GM06990 (cell line): ENCODE data around the gene PPP2R2C.

Experiments
- DNase-seq: peaks from one replicate; pipeline ENCODE4 v3.0.0-alpha.2; 2011; ENCODE audit not compliant: insufficient read length; ENCODE audit errors: extremely low read depth
- H3K27me3 ChIP-seq: replicated peaks from 2 replicates; pipeline ENCODE4 v1.6.0; 2011; ENCODE audit warnings: low read length; ENCODE audit not compliant: control insufficient read depth, insufficient read depth
- H3K36me3 ChIP-seq: 2 replicates; pipeline ENCODE4 v1.5.1; 2011; ENCODE audit warnings: low read length; ENCODE audit not compliant: control insufficient read depth, insufficient read depth
- H3K4me3 ChIP-seq: replicated peaks from 2 replicates; pipeline ENCODE4 v1.5.1; 2011; ENCODE audit warnings: low read depth, mild to moderate bottlenecking, control low read depth, low read length
- TF ChIP-seq, protein P1 (sequence below): IDR thresholded peaks from 2 replicates; pipeline ENCODE4 v1.5.1; 2011; ENCODE audit warnings: low read length, control low read depth, mild to moderate bottlenecking, inconsistent platforms; ENCODE audit not compliant: insufficient read depth, poor library complexity, severe bottlenecking

The PPP2R2C gene

DNA sequence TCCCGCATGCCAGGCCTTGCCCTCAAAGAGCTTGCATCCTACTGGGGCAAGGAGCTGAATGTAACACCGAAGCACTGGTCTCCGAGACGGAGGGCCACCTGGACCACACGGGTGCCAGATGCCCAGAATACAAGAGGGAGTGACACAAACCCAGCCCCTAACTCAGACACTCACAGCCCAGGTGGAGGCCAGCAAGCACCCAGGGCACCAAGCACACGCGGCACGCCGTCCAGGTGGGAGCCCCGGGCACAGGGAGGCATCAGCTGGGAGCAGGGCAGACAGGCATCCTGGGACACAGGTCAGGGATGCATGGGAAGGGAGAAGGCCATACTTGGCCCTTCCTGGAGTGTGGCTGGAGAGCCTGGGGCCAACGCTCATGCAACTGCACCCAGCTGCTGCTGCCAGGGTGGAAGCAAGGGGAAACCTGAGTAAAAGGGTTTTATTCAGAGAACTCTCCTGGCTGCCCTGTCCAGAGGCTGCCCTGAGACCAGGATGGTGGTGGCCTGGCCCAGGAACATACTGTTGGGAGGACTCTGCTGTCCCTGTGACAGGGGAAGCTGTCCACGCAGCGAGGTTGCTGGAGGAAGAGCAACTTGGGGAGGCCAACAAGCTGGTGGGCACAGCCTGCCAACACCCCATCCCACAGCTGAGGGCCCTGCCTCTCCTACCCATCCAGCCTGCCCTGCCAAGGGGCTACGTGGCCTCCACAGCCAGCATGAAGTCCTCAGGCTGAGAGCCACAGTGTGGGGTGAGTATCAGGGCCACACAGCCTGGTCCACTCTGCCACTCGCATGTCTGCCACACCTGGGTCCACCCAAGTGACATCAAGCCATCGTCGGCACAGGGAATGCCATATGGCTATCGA is 22.2 kb upstream of the PPP2R2C start:
- no peak overlapping the region for H3K4me3 ChIP-seq
- no peak for DNase-seq
- no peaks in the 10 kb centered on the region for H3K36me3 ChIP-seq
- H3K27me3 ChIP-seq: no peaks in the 10 kb centered on the region
- TF ChIP-seq, protein P1, sequence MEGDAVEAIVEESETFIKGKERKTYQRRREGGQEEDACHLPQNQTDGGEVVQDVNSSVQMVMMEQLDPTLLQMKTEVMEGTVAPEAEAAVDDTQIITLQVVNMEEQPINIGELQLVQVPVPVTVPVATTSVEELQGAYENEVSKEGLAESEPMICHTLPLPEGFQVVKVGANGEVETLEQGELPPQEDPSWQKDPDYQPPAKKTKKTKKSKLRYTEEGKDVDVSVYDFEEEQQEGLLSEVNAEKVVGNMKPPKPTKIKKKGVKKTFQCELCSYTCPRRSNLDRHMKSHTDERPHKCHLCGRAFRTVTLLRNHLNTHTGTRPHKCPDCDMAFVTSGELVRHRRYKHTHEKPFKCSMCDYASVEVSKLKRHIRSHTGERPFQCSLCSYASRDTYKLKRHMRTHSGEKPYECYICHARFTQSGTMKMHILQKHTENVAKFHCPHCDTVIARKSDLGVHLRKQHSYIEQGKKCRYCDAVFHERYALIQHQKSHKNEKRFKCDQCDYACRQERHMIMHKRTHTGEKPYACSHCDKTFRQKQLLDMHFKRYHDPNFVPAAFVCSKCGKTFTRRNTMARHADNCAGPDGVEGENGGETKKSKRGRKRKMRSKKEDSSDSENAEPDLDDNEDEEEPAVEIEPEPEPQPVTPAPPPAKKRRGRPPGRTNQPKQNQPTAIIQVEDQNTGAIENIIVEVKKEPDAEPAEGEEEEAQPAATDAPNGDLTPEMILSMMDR: no peak

DNA sequence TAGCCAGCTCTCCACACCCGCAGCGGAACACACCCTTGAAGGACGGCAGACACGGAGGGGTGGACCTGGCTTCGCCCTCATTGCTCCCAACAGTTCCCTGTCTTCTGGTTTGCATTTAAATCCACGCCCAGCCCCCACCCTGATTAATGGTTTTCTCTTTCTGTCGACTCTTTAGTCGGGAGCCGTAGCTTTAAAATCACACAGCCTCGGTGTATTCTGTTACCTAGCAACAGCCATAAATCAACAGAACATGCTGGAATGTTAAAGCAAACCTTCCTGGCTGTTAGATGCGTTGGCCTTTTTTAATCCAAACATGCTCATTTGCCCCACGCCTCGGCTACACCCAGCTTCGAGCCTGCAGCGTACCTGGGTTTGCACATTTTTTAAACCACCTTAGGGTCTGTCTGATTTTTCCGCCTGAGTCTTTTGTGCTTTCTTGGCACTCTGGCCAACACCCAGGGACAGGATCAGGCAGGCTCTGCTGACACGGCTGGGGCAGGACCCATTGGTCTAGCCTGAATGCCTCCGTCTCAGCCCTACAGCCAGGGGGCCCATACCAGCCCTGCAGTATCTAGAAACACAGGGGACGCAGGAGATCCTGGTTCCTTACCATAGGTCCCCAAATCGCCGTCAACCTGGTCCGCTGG is 21.4 kb upstream of the PPP2R2C start:
- no peak for DNase-seq
- no peak overlapping the region for H3K4me3 ChIP-seq
- TF ChIP-seq, protein P1: no peak
- no peaks in the 10 kb centered on the region for H3K36me3 ChIP-seq
- peaks cover under 1% of the 10 kb centered on the region; the same call in 1 of the 2 replicates for H3K27me3 ChIP-seq

DNA sequence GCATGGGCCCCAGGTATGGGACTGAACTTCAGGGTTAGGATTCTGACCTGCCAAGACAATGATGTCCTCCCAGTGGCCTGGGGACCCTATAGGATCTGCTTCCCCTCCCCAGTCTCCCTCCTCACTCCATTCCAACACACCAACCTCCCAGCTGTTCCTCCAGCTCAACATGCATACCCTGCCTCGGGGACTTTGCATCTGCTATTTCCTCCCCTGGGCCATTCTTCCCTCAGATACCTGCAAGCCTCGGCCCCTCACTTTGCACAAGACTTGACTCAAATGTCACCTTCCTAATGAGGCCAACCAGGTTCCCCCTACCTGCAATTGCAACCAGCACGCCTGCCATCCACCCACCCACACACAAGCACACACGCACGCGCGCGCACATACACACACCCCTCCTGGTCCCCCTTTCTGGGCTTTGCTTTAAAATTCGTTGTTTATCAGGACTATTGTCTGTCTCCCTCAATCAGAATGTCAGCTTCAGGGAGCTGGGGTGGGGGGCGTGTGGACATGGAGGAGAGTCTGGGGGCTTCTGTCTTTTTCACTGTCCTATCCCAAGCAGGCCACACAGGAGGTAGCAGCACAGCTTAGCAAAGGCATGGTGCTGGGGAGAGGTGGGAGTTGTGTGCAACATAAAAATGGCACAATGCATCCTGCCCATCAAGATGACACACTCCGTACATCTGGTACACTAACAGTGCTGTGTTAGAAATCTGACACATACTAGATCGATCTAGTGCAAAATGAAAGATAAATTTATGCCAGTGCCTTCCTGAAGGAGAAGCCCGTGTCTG is 20.6 kb upstream of the PPP2R2C start:
- no peak for DNase-seq
- TF ChIP-seq, protein P1: no peak
- Histone ChIP-seq H3K4me3 (no peak overlapping the region), H3K36me3 (no peaks in the 10 kb centered on the region), H3K27me3 (peaks cover 2% of the 10 kb centered on the region; the same call in 1 of the 2 replicates)

DNA sequence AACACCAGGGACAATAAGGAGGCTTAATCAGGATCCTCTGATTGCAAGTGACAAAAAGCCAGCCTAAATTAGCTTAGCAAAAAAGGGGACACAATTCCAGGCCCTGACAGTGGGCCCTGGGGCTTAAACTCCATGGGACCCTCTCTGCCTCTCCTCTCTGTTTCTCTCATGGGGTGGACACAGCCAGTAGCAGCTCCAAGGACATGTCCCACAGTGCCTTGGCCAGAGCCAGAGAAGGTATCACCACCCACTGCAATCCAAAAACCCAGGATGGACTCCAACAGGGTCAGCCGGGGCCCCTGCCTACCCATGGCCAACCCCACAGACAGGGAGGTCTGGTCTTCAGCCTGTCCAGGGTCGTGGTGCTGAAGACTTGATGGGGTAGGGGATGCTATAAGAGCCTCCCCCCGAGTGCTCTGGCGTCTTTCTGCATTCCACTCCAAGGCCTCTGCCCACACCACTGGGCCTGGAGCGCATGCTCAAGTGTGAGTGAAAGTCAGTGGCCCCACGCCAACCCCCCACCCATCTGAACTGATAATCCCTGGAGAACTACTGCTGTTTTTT is 19.7 kb upstream of the PPP2R2C start:
- DNase-seq: no peak
- Histone ChIP-seq H3K36me3 (no peaks in the 10 kb centered on the region), H3K4me3 (no peak overlapping the region), H3K27me3 (peaks cover 2% of the 10 kb centered on the region; the same call in 1 of the 2 replicates)
- TF ChIP-seq, protein P1: no peak

DNA sequence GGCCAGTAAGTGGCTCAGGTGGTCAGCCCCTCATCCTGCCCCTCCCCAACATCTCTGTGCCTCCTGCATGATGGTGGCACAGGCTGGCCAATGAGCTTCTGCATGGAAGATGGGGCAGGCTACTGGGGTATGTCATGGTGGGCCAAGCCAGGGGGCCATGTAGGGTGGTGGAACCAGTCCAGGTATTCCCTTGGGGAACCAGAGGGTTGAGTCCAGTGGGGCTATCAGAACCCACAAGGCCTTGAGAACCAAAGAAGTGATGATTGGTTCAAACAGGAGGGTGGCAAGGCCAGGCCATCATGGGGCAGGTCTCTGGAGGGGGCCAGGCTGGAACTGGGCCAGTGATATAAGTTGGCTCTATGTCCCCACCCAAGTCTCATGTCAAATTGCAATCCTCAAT is 18.8 kb upstream of the PPP2R2C start:
- Histone ChIP-seq H3K4me3 (no peak overlapping the region), H3K36me3 (no peaks in the 10 kb centered on the region), H3K27me3 (peaks cover 2% of the 10 kb centered on the region; the same call in 1 of the 2 replicates)
- no peak for DNase-seq
- TF ChIP-seq, protein P1: no peak
